CD4-positive, alpha-beta T cell treated with Interferon gamma for 1 hour (primary cell): ENCODE results near the gene KDM5B.
"Not testable (repeated sequence)": the region's sequence is repeated elsewhere in the genome, so short reads cannot be mapped to it uniquely, and the experiment has no call there.

Experiments used
- DNase-seq: peaks from one replicate; pipeline ENCODE4 v3.0.0-alpha.2; 2020

KDM5B gene

GRCh38 chr1:202812176-202813026 is 4.2 kb upstream of the KDM5B start:
- DNase-seq: no peak

DNA sequence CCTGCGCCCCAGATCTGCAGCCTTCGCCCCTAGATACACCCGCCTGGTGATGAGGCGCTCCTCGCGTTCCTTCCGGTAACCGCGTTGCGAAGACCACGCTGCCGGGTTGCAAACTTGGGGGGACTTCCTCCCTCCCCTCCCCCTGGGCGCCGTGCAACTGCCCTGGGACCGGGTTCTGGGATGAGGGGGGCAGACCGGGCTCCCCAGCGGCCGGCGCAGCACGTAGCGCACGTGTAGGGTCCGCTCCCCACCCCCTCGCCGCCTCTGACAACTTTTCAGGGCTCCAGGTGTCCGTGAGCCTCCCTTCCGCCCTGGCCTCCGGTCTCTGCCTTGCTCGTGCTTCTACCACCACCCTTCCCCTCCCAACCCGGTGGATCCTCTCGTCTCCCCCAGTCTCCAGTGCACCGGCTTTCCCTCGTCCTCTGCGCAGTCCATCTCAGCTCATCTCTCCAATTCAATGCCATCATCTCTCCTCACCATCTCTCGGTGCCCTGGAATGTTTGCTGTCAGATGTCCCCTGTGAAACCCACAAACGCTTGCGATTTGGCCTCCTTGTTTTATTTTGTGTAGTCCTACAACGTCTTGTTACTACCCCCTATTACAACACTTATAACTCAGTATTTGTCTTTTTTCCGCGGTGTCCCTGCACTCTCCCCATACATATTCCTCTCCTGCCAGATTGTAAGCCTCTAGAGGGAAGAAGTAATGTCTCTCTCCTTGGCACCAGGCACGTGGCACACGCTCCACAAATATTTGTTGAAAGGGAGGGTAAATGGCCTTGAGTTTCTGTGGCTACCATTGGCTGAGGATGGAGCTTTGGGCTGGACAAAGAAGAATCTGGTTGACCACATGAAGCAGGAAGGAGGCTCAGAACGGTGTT is 3.3 kb upstream of the KDM5B start:
- peak; percentile 5 for DNase-seq

GRCh38 chr1:202810615-202811295 is 2.5 kb upstream of the KDM5B start, which contains the start of gene PCAT6:
Gene PCAT6, plus strand, starts transcription at chr1:202810954.
- peak; percentile 89 for DNase-seq

- no peak for DNase-seq
These were observed 2.0 kb upstream of the KDM5B start for GRCh38 chr1:202810193-202810614.

GRCh38 chr1:202809597-202810159 is 1.5 kb upstream of the KDM5B start:
- DNase-seq: no peak

- peak; percentile 22 for DNase-seq
These were observed 733 bp downstream of the KDM5B start for GRCh38 chr1:202807451-202807925.

GRCh38 chr1:202806845-202807450 is 1.3 kb downstream of the KDM5B start:
- DNase-seq: no peak

- no peak for DNase-seq
These were observed 2.1 kb downstream of the KDM5B start for GRCh38 chr1:202805886-202806844.

- no peak for DNase-seq
These were observed 4.1 kb downstream of the KDM5B start for GRCh38 chr1:202804126-202804525.

DNA sequence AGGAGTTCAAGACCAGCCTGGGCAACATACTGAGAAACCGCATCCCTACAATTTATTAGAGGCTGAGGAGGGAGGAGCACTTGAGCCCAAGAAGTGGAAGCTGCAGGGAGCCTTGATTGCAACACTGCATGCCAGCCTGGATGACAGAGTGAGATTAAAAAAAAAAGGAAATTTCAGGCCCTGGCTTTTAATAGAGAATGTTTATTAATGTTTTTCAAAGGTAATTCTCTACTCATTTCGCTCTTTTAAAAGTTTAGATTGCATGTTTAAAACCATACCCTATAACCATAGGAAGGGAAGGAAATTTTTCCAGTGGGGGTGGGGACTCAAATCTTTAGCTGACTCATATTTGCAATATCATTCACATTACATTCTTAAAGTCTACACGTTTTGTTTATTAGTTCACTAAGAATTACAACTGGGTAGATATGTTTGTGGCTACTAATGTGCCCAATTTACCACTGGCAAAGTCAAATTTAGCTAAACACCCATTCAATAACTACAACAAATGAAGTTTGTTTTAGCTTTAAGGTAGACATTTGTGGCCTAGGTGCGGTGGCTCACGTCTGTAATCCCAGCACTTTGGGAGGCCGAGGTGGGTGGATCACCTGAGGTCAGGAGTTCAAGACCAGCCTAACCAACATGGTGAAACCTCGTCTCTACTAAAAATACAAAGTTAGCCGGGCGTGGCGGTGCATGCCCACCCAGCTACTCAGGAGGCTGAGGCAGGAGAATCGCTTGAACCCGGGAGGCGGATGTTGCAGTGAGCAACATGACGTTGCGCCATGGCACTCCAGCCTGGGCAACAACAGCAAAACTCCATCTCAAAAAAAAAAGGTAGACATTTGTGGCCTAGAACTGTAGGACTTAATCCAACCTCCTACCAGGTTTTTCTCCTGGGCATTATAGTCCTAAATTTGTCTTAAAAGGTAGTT is 5.0 kb downstream of the KDM5B start:
- no peak for DNase-seq

DNA sequence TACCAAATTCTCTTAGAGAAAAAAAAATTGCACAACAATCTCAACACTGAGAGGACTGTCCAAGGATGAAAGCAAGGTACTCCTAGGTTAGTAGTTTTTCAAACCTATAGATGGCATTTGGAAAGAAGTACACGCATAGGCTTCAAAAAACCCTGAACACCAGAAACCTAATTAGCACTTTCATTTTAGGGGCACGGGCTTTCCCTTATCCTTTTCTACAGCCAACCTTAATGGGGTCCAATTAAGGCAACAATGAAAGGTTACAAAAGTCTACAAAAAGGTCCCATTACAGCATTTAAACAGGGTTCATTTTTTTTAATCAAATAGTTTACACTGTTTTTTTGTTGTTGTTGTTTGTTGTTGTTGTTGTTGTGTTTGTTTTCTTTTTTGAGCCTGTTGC is 6.2 kb downstream of the KDM5B start:
- no peak for DNase-seq

- DNase-seq: no peak
These were observed 7.0 kb downstream of the KDM5B start for GRCh38 chr1:202801175-202801574.

- no peak for DNase-seq
These were observed 7.5 kb downstream of the KDM5B start for GRCh38 chr1:202800742-202801141.

DNA sequence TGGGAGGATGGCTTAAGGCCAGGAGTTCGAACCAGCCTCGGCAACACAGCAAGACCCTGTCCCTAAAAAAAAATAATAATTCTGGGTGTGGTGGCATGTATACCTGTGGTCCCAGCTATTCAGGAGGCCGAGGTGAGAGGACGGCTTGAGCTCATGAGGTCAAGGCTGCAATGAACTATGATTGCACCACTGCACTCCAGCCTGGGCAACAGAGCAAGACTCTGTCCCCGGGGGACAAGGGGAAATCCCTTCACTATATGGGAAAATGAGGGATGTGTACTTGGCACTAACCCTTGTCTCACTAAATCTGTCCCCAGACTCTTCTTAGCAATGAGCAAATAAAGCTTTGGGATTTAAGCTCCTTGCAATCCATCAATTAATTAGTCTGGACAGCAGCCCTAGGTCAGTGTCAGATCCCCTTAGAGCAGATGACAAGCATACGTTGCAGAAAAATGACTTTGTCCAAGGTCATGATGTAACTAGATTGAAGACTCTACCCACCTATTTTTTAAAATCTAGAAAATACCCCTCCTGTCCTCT is 9.4 kb downstream of the KDM5B start:
- DNase-seq: no peak

DNA sequence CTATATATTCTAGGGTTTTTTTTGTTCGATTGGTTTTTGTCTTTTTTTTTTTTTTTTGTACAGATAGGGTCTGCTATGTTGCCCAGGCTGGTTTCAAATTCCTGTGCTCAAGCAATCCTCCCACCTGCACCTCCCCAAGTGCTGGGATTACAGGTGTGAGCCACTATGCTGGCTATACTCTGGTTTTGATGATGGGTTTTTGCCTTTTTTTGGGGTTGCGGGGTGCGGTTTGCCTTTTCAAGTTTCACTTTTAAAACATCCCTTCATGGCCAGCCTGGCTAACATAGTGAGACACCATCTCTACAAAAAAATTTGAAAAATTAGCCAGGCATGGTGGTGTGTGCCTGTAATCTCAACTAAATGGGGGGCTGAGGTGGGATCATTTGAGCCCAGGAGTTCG is 10.0 kb downstream of the KDM5B start:
- DNase-seq: no peak

- DNase-seq: no peak
These were observed 11.6 kb downstream of the KDM5B start for GRCh38 chr1:202796670-202797069.

DNA sequence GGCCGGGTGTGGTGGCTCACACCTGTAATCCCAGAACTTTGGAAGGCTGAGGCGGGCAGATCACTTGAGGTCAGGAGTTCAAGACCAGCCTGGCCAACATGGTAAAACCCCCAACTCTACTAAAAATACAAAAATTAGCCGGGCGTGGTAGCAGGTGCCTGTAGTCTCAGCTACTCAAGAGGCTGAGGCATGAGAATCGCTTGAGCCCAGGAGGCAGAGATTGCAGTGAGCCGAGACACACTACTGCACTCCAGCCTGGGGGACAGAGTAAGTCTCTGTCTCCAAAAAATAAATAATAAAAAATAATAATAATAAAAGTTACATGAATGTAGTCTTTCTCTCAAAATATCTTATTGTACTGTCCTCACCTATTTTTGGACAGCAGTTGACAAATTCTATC is 13.3 kb downstream of the KDM5B start:
- DNase-seq: not testable (repeated sequence)

DNA sequence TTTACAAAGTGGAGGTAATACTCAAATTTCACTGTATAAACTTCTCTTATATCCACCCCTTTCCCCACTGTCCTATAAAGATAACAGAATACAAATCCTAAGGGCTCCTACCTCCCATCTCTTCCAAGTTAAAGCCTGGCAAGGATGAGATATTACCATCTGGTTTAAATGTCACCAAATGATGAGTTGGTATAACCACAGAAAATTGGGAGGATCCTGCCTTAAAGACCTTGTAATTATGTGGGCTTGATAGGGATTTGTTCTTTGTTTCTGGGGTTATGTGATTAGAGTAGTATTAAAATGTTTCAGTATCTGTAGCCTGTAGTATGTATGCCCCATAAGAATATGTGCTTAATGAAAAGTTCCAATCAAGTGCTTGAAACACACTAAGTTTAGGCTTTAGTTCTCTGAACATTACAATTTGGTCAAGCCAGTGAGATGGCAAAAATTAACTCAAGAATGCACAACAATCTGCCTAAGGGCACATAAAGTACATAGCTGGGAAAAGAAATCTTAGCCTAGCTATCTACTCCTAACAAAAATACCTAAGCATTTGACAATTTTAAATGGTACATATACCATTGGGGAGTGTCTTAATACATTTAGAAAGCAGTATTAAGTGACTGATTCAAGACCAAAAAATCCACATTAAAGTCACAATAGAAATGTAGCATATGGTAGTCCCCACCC is 14.0 kb downstream of the KDM5B start:
- DNase-seq: no peak
